GM12878 (cell line): ENCODE data around the gene WDR17. TPM values are rescaled to one million over a fixed set of nuclear protein-coding genes. Genes with fewer than 3 reads are reported as not detected.

Source experiments
- ATAC-seq: fragments of 200-7000 bp; cut with Tn5 transposase; 3 replicates; pipeline ENCODE4 v1.9.1; 2020; ENCODE audit warnings: mild to moderate bottlenecking, moderate library complexity
- BruUV-seq: library from RNA; stranded (reverse); fragments of 400-500 nt; replicated peaks from 2 replicates; lab custom pipeline; 2021; lab: Mats Ljungman, UMichigan
- CTCF ChIA-PET: fragments of 300-600 bp; sonication (Branson Sonifier 250); formaldehyde crosslinking; extraction: SDS; loops from one replicate; lab custom pipeline; 2021; ENCODE audit warnings: inconsistent platforms; lab: Yijun Ruan, JAX
- POLR2A ChIA-PET: fragments of 350-600 bp; formaldehyde crosslinking; extraction: SDS; loops from one replicate; lab custom pipeline; 2021; ENCODE audit warnings: inconsistent platforms; lab: Charles Lee
- RAD21 ChIA-PET: fragments of 300-600 bp; sonication (Branson Sonifier 250); formaldehyde crosslinking; loops from one replicate; lab custom pipeline; 2023; ENCODE audit warnings: antibody characterized with exemption; ENCODE audit not compliant: unreplicated experiment; lab: Charles Lee
- SMC1A ChIA-PET: fragments of 300-600 bp; sonication (Branson Sonifier 250); formaldehyde crosslinking; loops from one replicate; lab custom pipeline; 2023; ENCODE audit not compliant: unreplicated experiment, uncharacterized antibody; lab: Charles Lee
- DNase-seq: peaks from one replicate; pipeline ENCODE4 v3.0.0-alpha.2; 2011; ENCODE audit warnings: low read depth, low spot score
- FAIRE-seq: peaks from 3 replicates; lab custom pipeline; 2011; peaks lifted over from hg19 to GRCh38; lab: Jason Lieb, UNC
- H2AFZ ChIP-seq: 2 replicates; pipeline ENCODE4 v1.6.0; 2011; ENCODE audit warnings: low read depth, low read length, control low read depth; ENCODE audit not compliant: control insufficient read depth
- H3K27ac ChIP-seq: 2 replicates; pipeline ENCODE4 v1.5.1; 2011; ENCODE audit warnings: control low read depth; ENCODE audit not compliant: control insufficient read depth, insufficient read depth
- H3K27me3 ChIP-seq, 2 experiments: replicated peaks in 1 of 2; 2 replicates each; pipeline versions ENCODE4 v1.6.0 to v1.6.1; 2011; ENCODE audit warnings: low read length in 1 of 2; ENCODE audit not compliant: control insufficient read depth in 2 of 2, insufficient read depth in 2 of 2
- H3K36me3 ChIP-seq, 2 experiments: 2 replicates each; pipeline ENCODE4 v1.5.1; 2011; ENCODE audit warnings: low read length in 1 of 2; ENCODE audit not compliant: control insufficient read depth in 2 of 2, insufficient read depth in 2 of 2
- H3K4me1 ChIP-seq: 2 replicates; pipeline ENCODE4 v1.6.1; 2011; ENCODE audit warnings: mild to moderate bottlenecking, low read length, moderate library complexity, mixed read lengths; ENCODE audit not compliant: control insufficient read depth, insufficient read depth
- H3K4me2 ChIP-seq: 2 replicates; pipeline ENCODE4 v1.6.0; 2011; ENCODE audit warnings: control low read depth; ENCODE audit not compliant: control insufficient read depth, insufficient read depth
- H3K4me3 ChIP-seq: fragments of 200-600 bp; sonication (generic); 2 replicates; pipeline ENCODE4 v1.5.1; 2016
- H3K79me2 ChIP-seq: 2 replicates; pipeline ENCODE4 v1.6.0; 2011; ENCODE audit warnings: low read length; ENCODE audit not compliant: control insufficient read depth, insufficient read depth
- H3K9ac ChIP-seq: 2 replicates; pipeline ENCODE4 v1.8.0; 2011; ENCODE audit warnings: low read length, control low read depth, mixed read lengths; ENCODE audit not compliant: control insufficient read depth, insufficient read depth
- H3K9me3 ChIP-seq: replicated peaks from 3 replicates; pipeline ENCODE4 v1.5.1; 2011; ENCODE audit warnings: mild to moderate bottlenecking, low read length; ENCODE audit not compliant: control insufficient read depth, insufficient read depth
- H4K20me1 ChIP-seq: 2 replicates; pipeline ENCODE4 v1.6.0; 2011; ENCODE audit not compliant: control insufficient read depth, insufficient read depth
- FOXM1 ChIP-seq: IDR thresholded peaks from 2 replicates; pipeline ENCODE4 v1.6.1; 2012; ENCODE audit warnings: low read depth, mild to moderate bottlenecking, inconsistent platforms, low read length, moderate library complexity
- NR2C2 ChIP-seq: IDR thresholded peaks from 2 replicates; pipeline ENCODE4 v1.6.1; 2011; ENCODE audit warnings: borderline replicate concordance, low read depth; ENCODE audit not compliant: control insufficient read depth, insufficient read length
- POLR2AphosphoS2 ChIP-seq: IDR thresholded peaks from 2 replicates; pipeline ENCODE4 v1.6.1; 2011; ENCODE audit warnings: low read depth, mild to moderate bottlenecking, low read length, improper control_type of control experiment, moderate library complexity
- SMAD1 ChIP-seq: fragments of 450-650 bp; IDR thresholded peaks from 2 replicates; pipeline ENCODE4 v1.6.1; 2018; ENCODE audit warnings: mild to moderate bottlenecking, low read depth; ENCODE audit not compliant: partially characterized antibody
- SREBF1 ChIP-seq: IDR thresholded peaks from 2 replicates; pipeline ENCODE4 v1.6.1; 2012; ENCODE audit warnings: mild to moderate bottlenecking, low read length
- STAT3 ChIP-seq: IDR thresholded peaks from 2 replicates; pipeline ENCODE4 v1.6.1; 2011; ENCODE audit warnings: low read depth, low read length, improper control_type of control experiment
- WGBS: methylation state at CpG from one replicate; pipeline ENCODE4 v1.1.6; 2016; ENCODE audit warnings: low lambda C conversion rate; ENCODE audit not compliant: insufficient replicate concordance, insufficient coverage; ENCODE audit errors: missing lambda C conversion rate; 5-methylcytosine and 5-hydroxymethylcytosine counted together
- in situ Hi-C: fragments of 300-500 bp; cut with MboI; formaldehyde crosslinking; loops from 9 replicates; pipeline ENCODE4 v1.14.3; 2018; ENCODE audit warnings: mixed read lengths
- intact Hi-C: fragments of 100-400 bp; cut with micrococcal nuclease; formaldehyde crosslinking; loops from one replicate; pipeline ENCODE4 v1.14.2; 2022; ENCODE audit not compliant: unreplicated experiment
- polyA plus RNA-seq, 11 experiments: library from polyadenylated mRNA; depleted of rRNA in 4 of 11; unstranded in 6 of 11; stranded (reverse) in 5 of 11; fragments of >200 nt; fragmentation: Nextera tagmentation in 4 of 11; fragmentation: Illumina TruSeq in 1 of 11; extraction: Ambion mirVana in 4 of 11; extraction: Trizol in 1 of 11; gene quantifications; 1 replicate in 1 of 11; 2 replicates in 10 of 11; pipeline versions ENCODE4 v1.2.1 to v1.2.3, GENCODE V29; 2011 to 2016; ENCODE audit warnings: inconsistent platforms in 2 of 11, missing spikeins in 2 of 11, low read depth in 1 of 11
- total RNA-seq, 4 experiments: library from RNA; depleted of rRNA in 3 of 4; stranded (reverse); fragments of >200 nt in 3 of 4; fragmentation: Illumina TruSeq in 1 of 4; extraction: Trizol in 1 of 4; gene quantifications; 2 replicates each; pipeline versions ENCODE4 v1.2.1 to v1.2.3, GENCODE V29; 2013 to 2021

WDR17 gene
- total and polyA plus RNA-seq, 10 of the 15 experiments (the other 5 are each of a cell fraction or from before 2014, with no cell fraction given), result 0.43 to 3.8 (median 2.8) TPM

- intact Hi-C loops, result loop anchor here (1.0 kb wide), 1 partner anchor 306 kb away; no protein-coding TSS in a partner anchor
- no peaks in the 10 kb centered on the region for H3K27me3 ChIP-seq
- RAD21 ChIA-PET, result interaction anchor here (1.0 to 1.4 kb wide), 2 partner anchors 20 to 306 kb away, joined by 4 to 9 read pairs; no protein-coding TSS in a partner anchor
- peak; percentile 13 for FAIRE-seq
- CTCF ChIA-PET, result interaction anchor here (0.5 to 1.9 kb wide), 9 partner anchors 10 to 310 kb away, joined by 3 to 10 read pairs (median 3); no protein-coding TSS in a partner anchor
- no peaks in the 10 kb centered on the region for H3K36me3 ChIP-seq
- POLR2A ChIA-PET, result no interaction called here
- no peak for ATAC-seq
- no peak overlapping the region for H3K27ac ChIP-seq
- TF ChIP-seq SREBF1 (no peak), STAT3 (no peak), POLR2AphosphoS2 (no peak), NR2C2 (no peak), SMAD1 (no peak), FOXM1 (no peak)
- in situ Hi-C loops, result loop anchor here (25.0 kb wide), 1 partner anchor 302 kb away; no protein-coding TSS in a partner anchor
- WGBS, result 83% methylated on average over 5 of the region's 5 CpGs
- no peaks in the 10 kb centered on the region for H3K79me2 ChIP-seq
- no peak overlapping the region for H2AFZ ChIP-seq
- H3K4me3 ChIP-seq, result no peak overlapping the region
- no peak overlapping the region for H3K9ac ChIP-seq
- peaks cover 2% of the 10 kb centered on the region; the same call in 2 of the 3 replicates for H3K9me3 ChIP-seq
- no peaks in the 10 kb centered on the region for H4K20me1 ChIP-seq
- BruUV-seq, result no TSS peak
- H3K4me2 ChIP-seq, result no peak overlapping the region
- no peak for DNase-seq
- SMC1A ChIA-PET, result interaction anchor here (0.6 to 2.4 kb wide), 6 partner anchors 11 to 306 kb away, joined by 3 to 15 read pairs (median 6); no protein-coding TSS in a partner anchor
- peaks cover 7% of the 10 kb centered on the region for H3K4me1 ChIP-seq
Observed at GRCh38 chr4:176034936-176035335, 30.7 kb upstream of the WDR17 start.
